GM13977 (cell line): ENCODE data around the gene GPR82.
"Not testable (repeated sequence)": the region's sequence is repeated elsewhere in the genome, so short reads cannot be mapped to it uniquely, and the experiment has no call there.

Experiments used
- DNase-seq: peaks from one replicate; pipeline ENCODE4 v3.0.0; 2012; ENCODE audit warnings: low spot score
- in situ Hi-C: fragments of 300-500 bp; cut with MboI; formaldehyde crosslinking; loops from one replicate; pipeline ENCODE4 v1.12.0; 2022; ENCODE audit warnings: low sequenced_read_pairs, low pct_unique_long_range_greater_than_20kb, mixed read lengths, inconsistent platforms; ENCODE audit not compliant: unreplicated experiment
- TF ChIP-seq, protein P1 (sequence below): IDR thresholded peaks from 2 replicates; pipeline ENCODE4 v1.5.1; 2012; ENCODE audit warnings: mild to moderate bottlenecking, control low read depth; ENCODE audit not compliant: insufficient read depth; ENCODE audit errors: extremely low read depth, missing control alignments

Gene GPR82, protein sequence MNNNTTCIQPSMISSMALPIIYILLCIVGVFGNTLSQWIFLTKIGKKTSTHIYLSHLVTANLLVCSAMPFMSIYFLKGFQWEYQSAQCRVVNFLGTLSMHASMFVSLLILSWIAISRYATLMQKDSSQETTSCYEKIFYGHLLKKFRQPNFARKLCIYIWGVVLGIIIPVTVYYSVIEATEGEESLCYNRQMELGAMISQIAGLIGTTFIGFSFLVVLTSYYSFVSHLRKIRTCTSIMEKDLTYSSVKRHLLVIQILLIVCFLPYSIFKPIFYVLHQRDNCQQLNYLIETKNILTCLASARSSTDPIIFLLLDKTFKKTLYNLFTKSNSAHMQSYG

DNA sequence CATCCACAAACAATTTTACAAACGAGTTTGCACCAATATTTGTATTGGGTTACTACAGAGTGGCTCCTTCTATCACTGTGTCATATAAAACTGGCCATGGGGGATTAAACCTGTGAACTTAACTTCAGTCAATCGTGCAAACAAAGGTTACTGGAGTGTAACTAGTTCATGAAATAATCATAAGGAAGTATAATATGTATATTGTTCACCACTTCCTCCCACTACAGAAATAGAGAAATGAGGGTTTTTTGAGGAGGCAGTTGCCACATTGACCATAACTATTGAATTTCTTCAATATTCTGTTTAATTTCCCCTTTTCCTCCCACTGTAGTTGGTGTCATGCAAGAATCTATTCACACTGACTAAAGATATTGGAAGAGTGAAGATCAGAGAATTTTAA is at the start of gene GPR82:
TSS of gene GPR82 (plus strand) at position 356 of the 400 bp plus-strand sequence. CDS start 2,846 bp downstream, outside the sequence.
- TF ChIP-seq, protein P1, sequence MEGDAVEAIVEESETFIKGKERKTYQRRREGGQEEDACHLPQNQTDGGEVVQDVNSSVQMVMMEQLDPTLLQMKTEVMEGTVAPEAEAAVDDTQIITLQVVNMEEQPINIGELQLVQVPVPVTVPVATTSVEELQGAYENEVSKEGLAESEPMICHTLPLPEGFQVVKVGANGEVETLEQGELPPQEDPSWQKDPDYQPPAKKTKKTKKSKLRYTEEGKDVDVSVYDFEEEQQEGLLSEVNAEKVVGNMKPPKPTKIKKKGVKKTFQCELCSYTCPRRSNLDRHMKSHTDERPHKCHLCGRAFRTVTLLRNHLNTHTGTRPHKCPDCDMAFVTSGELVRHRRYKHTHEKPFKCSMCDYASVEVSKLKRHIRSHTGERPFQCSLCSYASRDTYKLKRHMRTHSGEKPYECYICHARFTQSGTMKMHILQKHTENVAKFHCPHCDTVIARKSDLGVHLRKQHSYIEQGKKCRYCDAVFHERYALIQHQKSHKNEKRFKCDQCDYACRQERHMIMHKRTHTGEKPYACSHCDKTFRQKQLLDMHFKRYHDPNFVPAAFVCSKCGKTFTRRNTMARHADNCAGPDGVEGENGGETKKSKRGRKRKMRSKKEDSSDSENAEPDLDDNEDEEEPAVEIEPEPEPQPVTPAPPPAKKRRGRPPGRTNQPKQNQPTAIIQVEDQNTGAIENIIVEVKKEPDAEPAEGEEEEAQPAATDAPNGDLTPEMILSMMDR = no peak
- DNase-seq = no peak
- in situ Hi-C loops = no loop called here

DNA sequence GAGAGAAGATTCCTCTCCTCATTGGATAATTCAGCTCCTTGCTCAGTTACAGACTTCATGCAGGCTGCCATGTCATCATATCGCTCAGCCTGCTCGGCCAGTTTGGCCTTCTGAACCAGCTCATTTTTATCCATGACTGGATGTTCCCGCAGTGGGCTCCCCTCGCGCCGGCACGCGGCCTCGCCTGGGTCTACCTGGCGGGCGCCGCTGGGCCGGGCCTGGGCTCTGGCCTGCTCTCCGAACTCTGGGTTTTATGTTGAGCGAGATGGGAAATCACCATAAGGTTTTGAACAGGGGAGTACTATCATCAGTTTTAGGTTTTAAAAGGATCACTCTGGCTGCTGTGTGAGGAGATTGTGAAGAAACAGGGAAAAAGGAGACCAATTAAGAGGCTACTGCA is 47.6 kb upstream of the GPR82 start:
- in situ Hi-C loops = not testable (repeated sequence)

DNA sequence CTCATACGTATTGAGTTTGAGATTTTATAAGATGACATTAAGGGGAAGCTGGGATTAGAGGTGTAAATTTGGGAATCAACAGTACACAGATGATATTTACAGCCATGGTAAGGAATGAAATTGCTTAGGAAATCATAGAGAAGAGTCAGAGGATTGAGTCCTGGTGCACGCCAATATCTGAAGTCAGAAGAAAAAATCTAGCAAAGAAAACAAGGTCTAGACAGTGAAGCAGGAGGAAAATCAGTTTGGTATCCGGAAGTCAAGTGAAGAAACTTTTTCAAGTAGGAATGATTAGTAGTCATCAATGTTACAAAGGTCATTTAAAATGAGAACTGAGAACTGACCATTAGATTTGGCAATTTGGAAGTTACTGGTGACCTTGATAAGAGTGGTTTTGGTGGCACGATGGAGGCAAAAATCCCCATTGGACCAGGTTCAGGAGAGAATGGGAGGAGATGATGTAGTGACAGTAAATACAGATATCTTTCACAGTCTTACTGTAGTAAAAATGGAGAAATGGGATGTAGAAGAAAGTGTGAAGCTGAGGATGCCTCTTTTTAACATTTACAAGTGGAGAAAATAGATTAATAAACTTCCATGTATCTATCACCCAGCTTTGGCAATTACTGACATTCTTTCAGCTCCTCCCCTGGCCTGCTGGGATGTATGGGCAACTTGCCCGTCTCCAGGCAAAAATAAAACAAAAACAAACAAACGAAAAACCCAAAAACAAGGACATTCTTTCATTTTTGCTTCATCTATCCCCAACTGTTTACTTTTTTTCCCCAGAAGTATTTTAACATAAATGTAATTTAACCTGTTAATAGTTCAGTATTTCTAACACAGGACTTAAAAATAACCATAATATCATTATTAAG is 46.6 kb upstream of the GPR82 start:
- in situ Hi-C loops = no loop called here
- no peak for DNase-seq
- TF ChIP-seq, protein P1 = no peak

More for the DNA sequence above, 47.6 kb upstream of the GPR82 start:
- not testable (repeated sequence) for DNase-seq

DNA sequence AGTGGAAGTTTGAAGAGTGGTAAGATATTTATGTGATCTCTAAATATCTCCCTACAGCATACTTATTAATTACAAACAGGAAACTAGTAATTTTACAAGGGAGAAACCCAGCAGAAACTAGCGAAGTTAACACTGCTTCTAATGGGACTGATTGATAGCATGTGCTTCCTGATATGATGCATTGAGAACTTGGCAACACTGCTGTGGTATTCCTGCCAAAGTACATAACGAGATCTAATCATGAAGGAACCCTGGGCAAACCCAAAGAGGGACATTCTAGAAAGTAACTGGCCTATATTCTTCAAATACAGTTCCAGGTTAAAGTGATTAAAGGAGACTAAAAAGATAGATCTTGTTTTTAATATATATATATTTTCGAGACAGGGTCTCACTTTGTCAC is 39.8 kb upstream of the GPR82 start:
- no peak for DNase-seq
- TF ChIP-seq, protein P1 = no peak
- in situ Hi-C loops = no loop called here

DNA sequence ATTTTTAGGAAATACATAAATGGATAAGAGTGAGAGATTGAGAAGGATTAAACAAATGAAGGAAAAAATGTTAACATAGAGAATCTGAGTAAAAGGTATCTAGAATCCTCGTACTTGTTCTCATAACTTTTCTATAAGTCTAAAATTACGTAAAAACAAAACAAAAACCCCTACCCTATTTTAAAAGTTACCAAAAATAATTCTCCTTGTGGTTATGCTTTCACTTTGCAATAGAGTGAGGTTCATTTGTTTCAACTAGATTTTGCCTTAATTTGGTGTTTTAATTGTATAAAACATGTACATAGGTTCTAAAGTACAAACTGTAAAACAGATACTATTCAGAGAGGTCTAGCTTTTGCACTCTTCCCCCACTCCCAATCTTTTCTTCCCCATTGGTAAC is 39.0 kb upstream of the GPR82 start:
- no peak for DNase-seq
- in situ Hi-C loops = no loop called here
- TF ChIP-seq, protein P1 = no peak

DNA sequence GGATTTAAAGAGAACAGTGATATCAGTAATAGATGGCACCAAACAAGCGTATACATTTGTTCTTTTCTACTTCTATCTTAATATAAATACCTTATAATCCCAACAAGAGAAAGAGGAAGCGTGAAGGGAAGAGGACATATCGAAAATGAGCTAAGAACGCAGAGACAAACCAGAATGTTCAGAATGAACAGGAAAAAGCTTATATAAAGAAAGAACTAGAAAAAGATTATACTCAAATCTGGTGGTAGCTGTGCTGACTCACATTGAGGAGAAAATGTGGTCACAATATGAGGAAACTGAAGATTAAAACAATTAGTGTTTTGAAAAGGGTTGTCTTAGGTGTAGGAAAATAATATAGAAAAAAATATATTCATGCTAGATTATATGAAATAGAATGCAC is 37.2 kb upstream of the GPR82 start:
- DNase-seq = no peak
- TF ChIP-seq, protein P1 = no peak
- in situ Hi-C loops = no loop called here

DNA sequence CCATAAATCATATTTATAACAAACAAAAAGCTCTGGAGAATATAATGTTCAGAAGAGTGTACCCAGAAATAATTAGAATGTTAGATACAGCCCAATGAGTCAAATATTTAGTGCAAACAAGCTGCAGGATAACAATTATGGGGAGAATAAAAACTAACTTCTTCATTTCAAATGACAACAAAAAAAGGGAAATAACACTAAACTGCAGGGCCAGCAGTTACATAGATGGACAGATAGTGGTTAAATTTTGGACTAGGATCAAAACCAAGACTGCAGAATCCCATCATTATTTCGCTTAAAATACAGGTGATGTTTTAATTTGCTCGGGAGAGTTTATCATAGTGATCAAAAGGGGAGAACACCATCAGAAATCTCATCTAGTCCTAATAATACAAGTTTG is 35.8 kb upstream of the GPR82 start:
- TF ChIP-seq, protein P1 = no peak
- in situ Hi-C loops = no loop called here
- no peak for DNase-seq
